KOPT-K1 (cell line): Measurements from ENCODE around the gene PSPN.

ENCODE experiments used
- H3K27ac ChIP-seq: fragments of 200-600 bp; sonication (generic); 2 replicates; pipeline ENCODE4 v1.5.1; 2016; ENCODE audit warnings: antibody characterized with exemption, mild to moderate bottlenecking, low read depth, low read length; ENCODE audit not compliant: poor library complexity, severe bottlenecking
- H3K36me3 ChIP-seq: fragments of 200-600 bp; sonication (generic); 2 replicates; pipeline ENCODE4 v1.5.1; 2017; ENCODE audit warnings: antibody characterized with exemption, mild to moderate bottlenecking, low read length, moderate library complexity; ENCODE audit not compliant: insufficient read depth
- H3K9me3 ChIP-seq: fragments of 200-600 bp; sonication (generic); 2 replicates; pipeline ENCODE4 v1.5.1; 2017; ENCODE audit warnings: antibody characterized with exemption, low read length, mild to moderate bottlenecking; ENCODE audit not compliant: insufficient read depth, poor library complexity, severe bottlenecking

Gene PSPN

GRCh38 chr19:6387372-6387771 lies 11.6 kb upstream of the PSPN start:
- H3K36me3 ChIP-seq = peaks cover 89% of the 10 kb centered on the region
- H3K9me3 ChIP-seq = no peaks in the 10 kb centered on the region
- no peak overlapping the region for H3K27ac ChIP-seq

GRCh38 chr19:6384381-6384780 lies 8.6 kb upstream of the PSPN start:
- Histone ChIP-seq H3K36me3 (peaks cover 99% of the 10 kb centered on the region), H3K27ac (no peak overlapping the region), H3K9me3 (no peaks in the 10 kb centered on the region)

GRCh38 chr19:6383188-6383587 lies 7.5 kb upstream of the PSPN start:
- peaks cover 98% of the 10 kb centered on the region for H3K36me3 ChIP-seq
- H3K27ac ChIP-seq = no peak overlapping the region
- H3K9me3 ChIP-seq = no peaks in the 10 kb centered on the region

- H3K9me3 ChIP-seq = no peaks in the 10 kb centered on the region
- H3K36me3 ChIP-seq = peaks cover 80% of the 10 kb centered on the region
- no peak overlapping the region for H3K27ac ChIP-seq
Observed at GRCh38 chr19:6381030-6381750, 5.5 kb upstream of the PSPN start.

- Histone ChIP-seq H3K27ac (no peak overlapping the region), H3K9me3 (no peaks in the 10 kb centered on the region), H3K36me3 (peaks cover 72% of the 10 kb centered on the region)
Observed at GRCh38 chr19:6379744-6380143, 4.0 kb upstream of the PSPN start.

- Histone ChIP-seq H3K36me3 (peaks cover 59% of the 10 kb centered on the region), H3K27ac (no peak overlapping the region), H3K9me3 (no peaks in the 10 kb centered on the region)
Observed at GRCh38 chr19:6378486-6378885, 2.8 kb upstream of the PSPN start.

GRCh38 chr19:6378041-6378440 lies 2.3 kb upstream of the PSPN start:
- Histone ChIP-seq H3K9me3 (no peaks in the 10 kb centered on the region), H3K27ac (no peak overlapping the region), H3K36me3 (peaks cover 55% of the 10 kb centered on the region)

- Histone ChIP-seq H3K9me3 (no peaks in the 10 kb centered on the region), H3K36me3 (peaks cover 42% of the 10 kb centered on the region), H3K27ac (no peak overlapping the region)
Observed at GRCh38 chr19:6376512-6377190, 918 bp upstream of the PSPN start.

- H3K36me3 ChIP-seq = peaks cover 24% of the 10 kb centered on the region
- H3K9me3 ChIP-seq = no peaks in the 10 kb centered on the region
- no peak overlapping the region for H3K27ac ChIP-seq
Observed at GRCh38 chr19:6374711-6375410, 872 bp downstream of the PSPN start.

GRCh38 chr19:6374161-6374709 lies 1.5 kb downstream of the PSPN start:
- peak overlapping the region; percentile 52 for H3K27ac ChIP-seq
- H3K9me3 ChIP-seq = no peaks in the 10 kb centered on the region
- H3K36me3 ChIP-seq = peaks cover 21% of the 10 kb centered on the region

GRCh38 chr19:6373813-6374108 lies 2.0 kb downstream of the PSPN start:
- Histone ChIP-seq H3K36me3 (peaks cover 21% of the 10 kb centered on the region), H3K27ac (peak overlapping the region; percentile 52), H3K9me3 (no peaks in the 10 kb centered on the region)

- Histone ChIP-seq H3K36me3 (peaks cover 22% of the 10 kb centered on the region), H3K27ac (peak overlapping the region; percentile 86), H3K9me3 (no peaks in the 10 kb centered on the region)
Observed at GRCh38 chr19:6373096-6373812, 2.5 kb downstream of the PSPN start.

GRCh38 chr19:6372594-6373095 lies 3.1 kb downstream of the PSPN start, which contains the start of gene ALKBH7:
ALKBH7 (plus strand) TSS chr19:6372794; CDS start chr19:6372821, 27 bp downstream.
- Histone ChIP-seq H3K9me3 (no peaks in the 10 kb centered on the region), H3K27ac (peak within 1 kb of the TSS; percentile 86), H3K36me3 (peaks cover 28% of the 10 kb centered on the region)

- Histone ChIP-seq H3K9me3 (no peaks in the 10 kb centered on the region), H3K36me3 (peaks cover 59% of the 10 kb centered on the region), H3K27ac (no peak overlapping the region)
Observed at GRCh38 chr19:6364353-6364752, 11.4 kb downstream of the PSPN start.
